CD14-positive monocyte (primary cell): Measurements from ENCODE around the gene ZDHHC24. TPM values are rescaled to one million over a fixed set of nuclear protein-coding genes. Genes with fewer than 3 reads are reported as not detected.

Source experiments
- DNase-seq, 3 donors: peaks; one replicate each; pipeline ENCODE4 v3.0.0-alpha.2; 2011 to 2022
- H2AFZ ChIP-seq: 2 replicates; pipeline ENCODE4 v1.6.0; 2012; ENCODE audit warnings: mild to moderate bottlenecking, low read depth, low read length, inconsistent platforms; ENCODE audit not compliant: insufficient read depth, poor library complexity, severe bottlenecking
- H3K27ac ChIP-seq, 2 donors: 1 replicate in 1 of 2; 2 replicates in 1 of 2; pipeline ENCODE4 v1.5.1; 2012 to 2013; ENCODE audit warnings: low read length in 2 of 2, control low read depth in 1 of 2, inconsistent platforms in 1 of 2, low read depth in 1 of 2, mild to moderate bottlenecking in 1 of 2
- H3K27me3 ChIP-seq, 2 donors: one replicate each; pipeline versions ENCODE4 v1.6.0 to v1.6.1; 2011 to 2013; ENCODE audit warnings: low read length in 2 of 2; ENCODE audit not compliant: control insufficient read depth in 2 of 2, insufficient read depth in 2 of 2
- H3K36me3 ChIP-seq, 2 donors: replicated peaks in 1 of 2; 1 replicate in 1 of 2; 2 replicates in 1 of 2; pipeline versions ENCODE4 v1.5.1 to v1.6.1; 2012 to 2013; ENCODE audit warnings: low read length in 2 of 2, control low read depth in 1 of 2, inconsistent platforms in 1 of 2, mild to moderate bottlenecking in 1 of 2; ENCODE audit not compliant: insufficient read depth in 2 of 2, control insufficient read depth in 1 of 2
- H3K4me1 ChIP-seq, 2 donors: 1 replicate in 1 of 2; 2 replicates in 1 of 2; pipeline versions ENCODE4 v1.5.1 to v1.6.1; 2012 to 2013; ENCODE audit warnings: low read length in 2 of 2, control low read depth in 1 of 2, inconsistent platforms in 1 of 2, mild to moderate bottlenecking in 1 of 2, moderate library complexity in 1 of 2; ENCODE audit not compliant: insufficient read depth in 2 of 2, control insufficient read depth in 1 of 2
- H3K4me2 ChIP-seq: replicated peaks from 2 replicates; pipeline ENCODE3; 2012; ENCODE audit warnings: low read length, moderate library complexity, mild to moderate bottlenecking; ENCODE audit not compliant: poor library complexity, severe bottlenecking; ENCODE audit errors: extremely low read depth
- H3K4me3 ChIP-seq, 3 experiments: fragments of 200-600 bp in 1 of 3; sonication (generic) in 1 of 3; replicated peaks in 1 of 3; 1 replicate in 2 of 3; 2 replicates in 1 of 3; pipeline ENCODE4 v1.5.1; 2011 to 2013; ENCODE audit warnings: low read length in 3 of 3, mild to moderate bottlenecking in 3 of 3, control low read depth in 2 of 3, low read depth in 2 of 3, inconsistent platforms in 1 of 3, moderate library complexity in 1 of 3
- H3K79me2 ChIP-seq: 2 replicates; pipeline ENCODE4 v1.6.0; 2012; ENCODE audit warnings: mild to moderate bottlenecking, control low read depth, inconsistent platforms, low read length, moderate library complexity; ENCODE audit not compliant: insufficient read depth
- H3K9ac ChIP-seq: 2 replicates; pipeline ENCODE4 v1.6.0; 2017; ENCODE audit warnings: low read length, mild to moderate bottlenecking; ENCODE audit not compliant: insufficient read depth, poor library complexity, severe bottlenecking
- H3K9me3 ChIP-seq, 2 donors: replicated peaks in 1 of 2; 1 replicate in 1 of 2; 2 replicates in 1 of 2; pipeline versions ENCODE4 v1.5.1 to v1.6.1; 2012 to 2013; ENCODE audit warnings: low read length in 2 of 2, control low read depth in 1 of 2; ENCODE audit not compliant: control insufficient read depth in 1 of 2, insufficient read depth in 1 of 2
- H4K20me1 ChIP-seq: 2 replicates; pipeline ENCODE4 v1.6.0; 2012; ENCODE audit warnings: mild to moderate bottlenecking, low read length, control low read depth, moderate library complexity; ENCODE audit not compliant: insufficient read depth
- H3K27ac Mint-ChIP-seq, 7 donors: one replicate each; pipeline ENCODE4 v1.8.0; 2020; ENCODE audit warnings: mild to moderate bottlenecking in 7 of 7, mixed read lengths in 7 of 7, moderate library complexity in 6 of 7, inconsistent platforms in 2 of 7
- H3K27me3 Mint-ChIP-seq, 3 donors: one replicate each; pipeline ENCODE4 v1.8.0; 2021 to 2022; ENCODE audit warnings: low read depth in 3 of 3, mild to moderate bottlenecking in 3 of 3, mixed read lengths in 3 of 3, moderate library complexity in 3 of 3, inconsistent platforms in 1 of 3
- H3K36me3 Mint-ChIP-seq, 2 donors: one replicate each; pipeline ENCODE4 v1.8.0; 2020; ENCODE audit warnings: mixed read lengths in 2 of 2, inconsistent platforms in 1 of 2, mild to moderate bottlenecking in 1 of 2
- H3K4me1 Mint-ChIP-seq: one replicate; pipeline ENCODE4 v1.8.0; 2020; ENCODE audit warnings: mild to moderate bottlenecking, mixed read lengths
- H3K4me3 Mint-ChIP-seq, 2 donors: one replicate each; pipeline ENCODE4 v1.8.0; 2020; ENCODE audit warnings: mild to moderate bottlenecking in 2 of 2, mixed read lengths in 2 of 2, moderate library complexity in 1 of 2
- H3K9me3 Mint-ChIP-seq, 7 donors: one replicate each; pipeline ENCODE4 v1.8.0; 2020 to 2022; ENCODE audit warnings: mixed read lengths in 7 of 7, mild to moderate bottlenecking in 6 of 7, moderate library complexity in 6 of 7, inconsistent platforms in 2 of 7
- WGBS: methylation state at CpG from one replicate; pipeline ENCODE4 v1.1.5; 2013; ENCODE audit warnings: missing lambda C conversion rate; ENCODE audit not compliant: insufficient coverage; 5-methylcytosine and 5-hydroxymethylcytosine counted together
- intact Hi-C, 2 donors: fragments of 100-400 bp; cut with micrococcal nuclease; formaldehyde crosslinking; loops; one replicate each; pipeline versions ENCODE4 v1.15.0 to v1.15.1; 2023
- polyA plus RNA-seq, 3 donors: library from polyadenylated mRNA; depleted of rRNA in 1 of 3; unstranded in 2 of 3; stranded (reverse) in 1 of 3; fragments of 300-500 nt in 2 of 3; fragments of >200 nt in 1 of 3; fragmentation: Illumina TruSeq in 2 of 3; gene quantifications; 1 replicate in 2 of 3; 2 replicates in 1 of 3; pipeline ENCODE4 v1.2.3, GENCODE V29; 2012 to 2021
- TF ChIP-seq, protein P1 (sequence below): fragments of 200-600 bp; IDR thresholded peaks from one replicate; pipeline ENCODE4 v1.8.0; 2022; ENCODE audit warnings: antibody characterized with exemption, mild to moderate bottlenecking

ZDHHC24 gene
- polyA plus RNA-seq, 3 donors = 10.9 to 14.0 (median 11.9) TPM

GRCh38 chr11:66493130-66493529 lies 52.7 kb downstream of the ZDHHC24 start:
- Histone ChIP-seq H2AFZ (no peak overlapping the region), H3K79me2 (no peaks in the 10 kb centered on the region), H3K4me2 (no peak overlapping the region), H3K4me3 (no peak overlapping the region), H3K27ac (no peak overlapping the region), H3K4me1 (no peaks in the 10 kb centered on the region), H3K36me3 (peaks cover 55 to 94% of the 10 kb centered on the region in 2 donors), H3K9me3 (no peaks in the 10 kb centered on the region), H3K9ac (no peak overlapping the region), H3K27me3 (no peaks in the 10 kb centered on the region), H4K20me1 (no peaks in the 10 kb centered on the region)
- DNase-seq = no peak
- TF ChIP-seq, protein P1, sequence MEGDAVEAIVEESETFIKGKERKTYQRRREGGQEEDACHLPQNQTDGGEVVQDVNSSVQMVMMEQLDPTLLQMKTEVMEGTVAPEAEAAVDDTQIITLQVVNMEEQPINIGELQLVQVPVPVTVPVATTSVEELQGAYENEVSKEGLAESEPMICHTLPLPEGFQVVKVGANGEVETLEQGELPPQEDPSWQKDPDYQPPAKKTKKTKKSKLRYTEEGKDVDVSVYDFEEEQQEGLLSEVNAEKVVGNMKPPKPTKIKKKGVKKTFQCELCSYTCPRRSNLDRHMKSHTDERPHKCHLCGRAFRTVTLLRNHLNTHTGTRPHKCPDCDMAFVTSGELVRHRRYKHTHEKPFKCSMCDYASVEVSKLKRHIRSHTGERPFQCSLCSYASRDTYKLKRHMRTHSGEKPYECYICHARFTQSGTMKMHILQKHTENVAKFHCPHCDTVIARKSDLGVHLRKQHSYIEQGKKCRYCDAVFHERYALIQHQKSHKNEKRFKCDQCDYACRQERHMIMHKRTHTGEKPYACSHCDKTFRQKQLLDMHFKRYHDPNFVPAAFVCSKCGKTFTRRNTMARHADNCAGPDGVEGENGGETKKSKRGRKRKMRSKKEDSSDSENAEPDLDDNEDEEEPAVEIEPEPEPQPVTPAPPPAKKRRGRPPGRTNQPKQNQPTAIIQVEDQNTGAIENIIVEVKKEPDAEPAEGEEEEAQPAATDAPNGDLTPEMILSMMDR = no peak
- intact Hi-C loops = no loop called here
- no peak overlapping the region for H3K27ac Mint-ChIP-seq
- no peaks in the 10 kb centered on the region for H3K9me3 Mint-ChIP-seq
- H3K4me3 Mint-ChIP-seq = no peak overlapping the region
- peaks cover 0 to 5% (median 0%) of the 10 kb centered on the region in 3 donors for H3K27me3 Mint-ChIP-seq
- WGBS = 98% methylated on average over 9 of the region's 10 CpGs
- peaks cover 55 to 84% of the 10 kb centered on the region in 2 donors for H3K36me3 Mint-ChIP-seq
- H3K4me1 Mint-ChIP-seq = no peaks in the 10 kb centered on the region

- Histone ChIP-seq H3K36me3 (peaks cover 58 to 96% of the 10 kb centered on the region in 2 donors), H2AFZ (no peak overlapping the region), H3K4me2 (no peak overlapping the region), H3K4me3 (no peak overlapping the region), H4K20me1 (no peaks in the 10 kb centered on the region), H3K27me3 (no peaks in the 10 kb centered on the region), H3K4me1 (no peaks in the 10 kb centered on the region), H3K9me3 (no peaks in the 10 kb centered on the region), H3K27ac (no peak overlapping the region), H3K9ac (no peak overlapping the region), H3K79me2 (no peaks in the 10 kb centered on the region)
- Mint-ChIP-seq H3K4me3 (no peak overlapping the region), H3K27me3 (peaks cover 0 to 5% (median 0%) of the 10 kb centered on the region in 3 donors), H3K9me3 (no peaks in the 10 kb centered on the region), H3K36me3 (peaks cover 59 to 86% of the 10 kb centered on the region in 2 donors), H3K27ac (peak overlapping the region in 2 of 7 donors; percentile 10 to 53), H3K4me1 (no peaks in the 10 kb centered on the region)
- no peak for DNase-seq
- TF ChIP-seq, protein P1 = no peak
- 83% methylated on average over 6 of the region's 10 CpGs for WGBS
- intact Hi-C loops = no loop called here
Measured at GRCh38 chr11:66492161-66492865, 53.5 kb downstream of the ZDHHC24 start.
